Measurements from ENCODE around the gene C11orf16.

DNA sequence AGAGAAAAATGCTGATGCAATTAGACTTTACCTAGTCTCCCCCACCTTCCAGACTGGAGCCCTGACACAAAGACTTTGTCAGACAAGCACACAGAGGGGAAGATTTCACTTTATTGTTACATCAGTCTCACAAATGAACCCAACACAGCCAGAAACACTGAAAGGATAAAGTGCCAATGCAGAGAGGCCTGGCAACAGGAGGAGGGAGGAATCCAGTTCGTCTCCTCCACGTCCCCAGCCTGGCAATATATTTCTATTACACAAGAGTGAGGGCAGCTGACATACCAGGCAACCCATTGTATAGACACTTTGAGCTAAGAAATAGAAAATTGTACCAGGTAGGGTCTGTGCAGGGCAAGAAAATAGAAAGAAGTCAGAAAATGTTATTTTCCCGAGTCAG is 47.7 kb upstream of the C11orf16 start:
- TF ChIP-seq CTCF (conservative IDR thresholded peaks at IDR 0.05; ENCODE audit: low read length) = no peak
- no peak for TF ChIP-seq EZH2phosphoT487 (IDR thresholded peaks at IDR 0.05; ENCODE audit: borderline replicate concordance)

All from Loucy (cell line).